Cardiac fibroblast (primary cell): ENCODE measurements around the gene DGAT2.

Source experiments
- DNase-seq, 2 donors: peaks; one replicate each; pipeline versions ENCODE4 v3.0.0 to v3.0.0-alpha.2; 2010; ENCODE audit warnings: low read depth in 2 of 2
- H3K4me3 ChIP-seq, 2 donors: replicated peaks in 1 of 2; 1 replicate in 1 of 2; 2 replicates in 1 of 2; pipeline ENCODE4 v1.5.1; 2011; ENCODE audit warnings: low read depth in 2 of 2, low read length in 2 of 2, mild to moderate bottlenecking in 2 of 2, moderate library complexity in 1 of 2
- TF ChIP-seq, protein P1 (sequence below): IDR thresholded peaks from one replicate; pipeline ENCODE4 v1.5.1; 2011; ENCODE audit warnings: low read depth, mild to moderate bottlenecking, low read length, inconsistent platforms

DGAT2 gene

DNA sequence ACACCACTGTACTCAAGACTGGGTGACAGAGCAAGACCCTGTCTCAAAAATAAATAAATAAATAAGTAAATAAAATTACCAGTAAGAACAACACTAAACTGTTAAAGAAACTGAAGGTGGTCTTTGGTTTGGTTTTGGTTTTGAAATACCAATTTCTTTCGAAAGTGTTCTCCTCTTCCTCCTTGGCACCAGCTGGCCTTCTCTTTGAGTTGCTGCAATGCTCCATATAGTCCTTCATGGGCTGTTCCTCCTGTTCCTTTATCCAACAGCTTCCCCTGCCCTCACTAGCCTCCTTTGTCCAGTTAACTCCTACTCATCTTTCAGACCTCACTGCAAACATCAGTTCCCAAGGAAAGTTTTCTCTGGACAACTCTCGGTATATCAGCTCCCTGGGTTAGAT is 41.4 kb downstream of the DGAT2 start:
- no peak overlapping the region for H3K4me3 ChIP-seq
- TF ChIP-seq, protein P1, sequence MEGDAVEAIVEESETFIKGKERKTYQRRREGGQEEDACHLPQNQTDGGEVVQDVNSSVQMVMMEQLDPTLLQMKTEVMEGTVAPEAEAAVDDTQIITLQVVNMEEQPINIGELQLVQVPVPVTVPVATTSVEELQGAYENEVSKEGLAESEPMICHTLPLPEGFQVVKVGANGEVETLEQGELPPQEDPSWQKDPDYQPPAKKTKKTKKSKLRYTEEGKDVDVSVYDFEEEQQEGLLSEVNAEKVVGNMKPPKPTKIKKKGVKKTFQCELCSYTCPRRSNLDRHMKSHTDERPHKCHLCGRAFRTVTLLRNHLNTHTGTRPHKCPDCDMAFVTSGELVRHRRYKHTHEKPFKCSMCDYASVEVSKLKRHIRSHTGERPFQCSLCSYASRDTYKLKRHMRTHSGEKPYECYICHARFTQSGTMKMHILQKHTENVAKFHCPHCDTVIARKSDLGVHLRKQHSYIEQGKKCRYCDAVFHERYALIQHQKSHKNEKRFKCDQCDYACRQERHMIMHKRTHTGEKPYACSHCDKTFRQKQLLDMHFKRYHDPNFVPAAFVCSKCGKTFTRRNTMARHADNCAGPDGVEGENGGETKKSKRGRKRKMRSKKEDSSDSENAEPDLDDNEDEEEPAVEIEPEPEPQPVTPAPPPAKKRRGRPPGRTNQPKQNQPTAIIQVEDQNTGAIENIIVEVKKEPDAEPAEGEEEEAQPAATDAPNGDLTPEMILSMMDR, result no peak
- no peak for DNase-seq

DNA sequence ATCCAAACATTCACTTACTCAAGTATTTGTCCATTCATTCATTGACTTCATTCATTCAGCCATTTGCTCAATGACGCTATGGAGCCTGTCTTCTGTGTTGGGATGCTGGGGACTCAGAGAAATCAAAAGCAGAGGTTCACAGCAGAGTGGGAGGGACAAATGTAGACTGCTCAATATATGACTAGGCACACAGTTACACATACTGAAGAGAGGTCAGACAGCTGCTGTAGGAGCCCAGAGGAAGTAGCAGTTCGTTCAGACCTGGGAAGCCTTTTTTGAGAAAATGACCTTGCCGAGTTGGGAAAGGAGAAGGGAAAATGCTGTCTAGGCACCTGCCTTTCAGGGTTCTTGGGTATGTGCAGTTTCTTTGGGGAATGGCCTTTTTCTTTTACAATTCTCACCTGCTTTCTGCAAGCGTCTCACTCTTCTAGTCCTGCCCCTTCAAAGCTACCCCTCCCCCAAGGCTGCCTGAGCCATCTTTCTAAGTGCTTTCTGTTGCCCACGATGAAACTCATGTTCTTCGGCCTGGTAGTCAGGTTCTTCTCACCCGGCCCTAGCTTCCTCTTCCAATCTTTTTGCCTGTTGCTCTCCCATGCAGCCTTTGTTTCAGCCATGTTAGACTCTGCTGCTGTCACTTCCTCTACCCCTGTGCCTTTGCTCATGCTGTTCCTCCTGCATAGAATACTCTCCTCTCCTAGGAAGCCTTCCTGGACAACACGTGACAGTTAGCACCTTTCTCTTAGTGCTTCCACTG is 42.2 kb downstream of the DGAT2 start:
- no peak overlapping the region for H3K4me3 ChIP-seq
- no peak for DNase-seq
- TF ChIP-seq, protein P1, result no peak

DNA sequence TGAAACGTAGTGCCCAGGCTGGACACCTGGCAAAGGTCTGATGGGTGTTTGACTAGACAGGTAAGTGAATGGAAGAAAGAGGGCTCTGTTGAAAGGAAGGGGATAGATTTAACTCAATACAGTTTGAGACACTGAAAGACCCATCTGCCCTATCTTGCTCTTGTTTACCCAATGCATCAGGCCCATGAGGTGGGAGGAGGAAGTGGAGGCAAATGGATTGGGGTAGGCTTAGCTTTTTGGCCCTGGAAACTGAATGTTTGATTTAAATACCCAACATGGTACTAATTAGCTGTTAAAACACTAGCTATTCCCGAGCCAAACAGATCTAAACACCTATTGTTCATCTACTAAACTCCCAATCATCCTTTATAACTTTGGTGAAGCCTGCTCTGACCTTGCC is 42.9 kb downstream of the DGAT2 start:
- no peak for DNase-seq
- no peak overlapping the region for H3K4me3 ChIP-seq
- TF ChIP-seq, protein P1, result no peak

DNA sequence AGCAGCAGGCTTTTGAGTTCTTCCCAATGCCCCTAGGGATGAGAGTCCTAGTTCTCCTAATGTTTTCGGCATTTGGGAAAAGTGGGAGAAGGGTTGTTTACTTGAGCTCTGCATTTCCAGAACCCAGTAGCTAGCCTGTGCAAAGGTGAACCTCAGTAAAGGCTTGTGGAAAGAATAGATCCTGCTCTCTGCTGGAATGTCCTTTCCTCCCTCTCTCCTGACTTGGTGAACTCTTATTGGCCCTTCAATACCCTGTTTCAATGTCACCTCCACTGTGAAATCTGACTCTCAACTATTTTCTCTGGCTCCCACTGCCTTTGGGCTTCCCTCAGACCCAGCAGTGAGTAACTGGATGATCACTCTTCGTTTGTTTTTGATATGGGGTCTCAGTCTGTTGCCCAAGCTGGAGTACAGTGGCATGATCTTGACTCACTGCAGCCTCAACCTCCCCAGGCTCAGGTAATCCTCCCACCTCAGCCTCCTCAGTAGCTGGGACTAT is 44.0 kb downstream of the DGAT2 start:
- peak in 1 of 2 donors; percentile 25 for DNase-seq
- TF ChIP-seq, protein P1, result no peak

DNA sequence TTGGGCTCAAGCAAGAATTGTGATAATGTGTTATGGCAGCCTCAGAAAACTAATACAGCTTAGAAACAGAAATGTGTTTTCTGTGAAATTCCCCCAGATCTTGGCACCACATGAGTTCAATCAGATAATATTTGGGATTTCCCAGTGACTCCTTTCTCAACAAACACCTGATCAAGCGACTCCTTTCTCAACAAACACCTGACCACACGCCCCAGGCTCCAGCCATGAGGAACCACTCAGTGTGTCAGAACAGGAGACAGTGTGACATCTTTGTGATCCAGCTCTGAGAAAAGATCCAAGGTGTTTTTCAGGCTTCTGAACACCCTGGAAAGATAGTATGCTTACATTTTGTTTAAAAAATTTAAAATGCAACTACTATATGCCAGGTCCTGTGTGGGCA is 44.5 kb downstream of the DGAT2 start:
- no peak overlapping the region for H3K4me3 ChIP-seq
- TF ChIP-seq, protein P1, result no peak
- DNase-seq, result peak in 1 of 2 donors; percentile 39

More for the DNA sequence above, 44.0 kb downstream of the DGAT2 start:
- H3K4me3 ChIP-seq, result no peak overlapping the region

DNA sequence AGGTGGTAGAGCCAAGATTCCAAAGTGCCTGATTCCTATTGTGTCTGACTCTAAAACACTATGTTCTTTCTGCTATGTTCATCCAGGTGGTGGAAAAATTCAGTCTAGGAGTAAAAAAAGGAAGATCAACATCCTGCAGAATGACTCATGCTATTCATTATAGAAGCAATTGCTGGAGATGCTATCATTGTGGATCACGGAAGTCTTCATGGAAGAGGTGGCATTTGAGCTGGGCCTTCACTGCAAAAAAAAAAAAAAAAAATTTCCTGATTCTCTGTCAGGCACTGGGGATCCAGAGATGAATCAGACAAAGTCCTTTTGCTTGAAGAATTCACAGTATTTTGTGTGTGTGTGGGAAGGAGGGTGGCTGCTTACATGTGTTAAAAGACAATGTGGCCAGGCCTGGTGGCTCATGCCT is 45.1 kb downstream of the DGAT2 start:
- TF ChIP-seq, protein P1, result no peak
- peak; percentile 37 to 90 for DNase-seq
- H3K4me3 ChIP-seq, result peak overlapping the region in 1 of 2 donors; percentile 84

DNA sequence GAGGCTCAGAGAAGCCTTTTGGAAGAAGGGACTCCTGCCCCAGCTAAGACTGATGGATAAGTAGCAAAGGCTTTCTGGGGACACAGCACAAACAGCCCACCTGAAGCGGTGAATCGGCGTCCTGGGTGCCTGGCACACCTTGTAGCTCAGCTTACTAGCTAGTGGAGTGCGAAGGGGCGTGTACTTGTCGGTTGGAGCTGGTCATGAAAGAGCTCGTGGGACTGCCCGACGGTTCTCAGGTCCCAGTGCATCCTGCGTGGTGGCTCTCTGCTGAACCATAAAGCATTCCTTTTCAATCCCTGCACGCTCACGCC is 45.7 kb downstream of the DGAT2 start:
- DNase-seq, result no peak
- H3K4me3 ChIP-seq, result peak overlapping the region; percentile 84 to 86
- TF ChIP-seq, protein P1, result no peak
